ENCODE measurements around the gene MAP7D3. TPM values are rescaled to one million over a fixed set of nuclear protein-coding genes. Genes with fewer than 3 reads are reported as not detected.

The MAP7D3 gene
- total RNA-seq, 4 donors from 2014 or later = 10.5 to 26.1 (median 13.9) TPM

DNA sequence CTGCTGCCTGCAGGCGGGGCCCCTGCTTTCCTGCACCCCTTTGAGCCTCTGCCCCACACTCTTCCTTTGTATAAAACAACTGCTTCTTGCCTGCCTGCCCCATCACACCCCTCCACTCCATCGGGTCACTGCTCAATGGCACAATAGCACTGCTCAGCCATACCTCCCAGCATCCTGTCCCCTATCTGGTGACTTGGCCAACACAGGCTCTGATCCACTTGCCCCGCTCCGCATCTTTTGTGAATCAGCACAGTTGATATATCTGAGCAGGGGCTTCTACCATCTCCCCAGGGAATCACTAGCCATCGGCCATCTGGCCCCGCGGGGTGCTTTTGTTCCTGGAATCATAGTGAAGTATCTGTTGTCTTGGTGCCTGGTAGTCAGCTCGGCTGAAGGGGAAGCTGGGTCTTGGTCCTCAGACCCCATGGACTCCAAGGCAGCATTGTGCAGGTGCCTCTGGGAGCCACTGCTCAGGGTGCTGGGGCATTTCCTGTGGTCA is 45.3 kb downstream of the MAP7D3 start:
- Histone ChIP-seq H3K4me3 (peak overlapping the region in 2 of 4 donors; percentile 10 to 13), H3K36me3 (peaks cover 0 to 25% of the 10 kb centered on the region in 2 donors), H3K4me1 (peaks cover 7 to 55% of the 10 kb centered on the region in 2 donors), H3K9me3 (no peaks in the 10 kb centered on the region), H3K27ac (peak overlapping the region; percentile 84 to 92 (median 84)), H3K27me3 (no peaks in the 10 kb centered on the region)
- DNase-seq = no peak
- in situ Hi-C loops (cut with MboI; ENCODE audit: low sequenced_read_pairs in 4 of 4) = loop anchor here in 1 of 4 donors (5.0 kb wide), 1 partner anchor 34 kb away; no protein-coding TSS in a partner anchor
- intact Hi-C loops (cut with DNase I; ENCODE audit: low total_unique reads) = no loop called here
- no peak for TF ChIP-seq POLR2A (IDR thresholded peaks at IDR 0.05)
- TF ChIP-seq, protein P1, sequence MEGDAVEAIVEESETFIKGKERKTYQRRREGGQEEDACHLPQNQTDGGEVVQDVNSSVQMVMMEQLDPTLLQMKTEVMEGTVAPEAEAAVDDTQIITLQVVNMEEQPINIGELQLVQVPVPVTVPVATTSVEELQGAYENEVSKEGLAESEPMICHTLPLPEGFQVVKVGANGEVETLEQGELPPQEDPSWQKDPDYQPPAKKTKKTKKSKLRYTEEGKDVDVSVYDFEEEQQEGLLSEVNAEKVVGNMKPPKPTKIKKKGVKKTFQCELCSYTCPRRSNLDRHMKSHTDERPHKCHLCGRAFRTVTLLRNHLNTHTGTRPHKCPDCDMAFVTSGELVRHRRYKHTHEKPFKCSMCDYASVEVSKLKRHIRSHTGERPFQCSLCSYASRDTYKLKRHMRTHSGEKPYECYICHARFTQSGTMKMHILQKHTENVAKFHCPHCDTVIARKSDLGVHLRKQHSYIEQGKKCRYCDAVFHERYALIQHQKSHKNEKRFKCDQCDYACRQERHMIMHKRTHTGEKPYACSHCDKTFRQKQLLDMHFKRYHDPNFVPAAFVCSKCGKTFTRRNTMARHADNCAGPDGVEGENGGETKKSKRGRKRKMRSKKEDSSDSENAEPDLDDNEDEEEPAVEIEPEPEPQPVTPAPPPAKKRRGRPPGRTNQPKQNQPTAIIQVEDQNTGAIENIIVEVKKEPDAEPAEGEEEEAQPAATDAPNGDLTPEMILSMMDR (IDR thresholded peaks at IDR 0.05 in 4 of 5, conservative IDR thresholded peaks at IDR 0.05 in 1 of 5) = no peak
- ATAC-seq = no peak

DNA sequence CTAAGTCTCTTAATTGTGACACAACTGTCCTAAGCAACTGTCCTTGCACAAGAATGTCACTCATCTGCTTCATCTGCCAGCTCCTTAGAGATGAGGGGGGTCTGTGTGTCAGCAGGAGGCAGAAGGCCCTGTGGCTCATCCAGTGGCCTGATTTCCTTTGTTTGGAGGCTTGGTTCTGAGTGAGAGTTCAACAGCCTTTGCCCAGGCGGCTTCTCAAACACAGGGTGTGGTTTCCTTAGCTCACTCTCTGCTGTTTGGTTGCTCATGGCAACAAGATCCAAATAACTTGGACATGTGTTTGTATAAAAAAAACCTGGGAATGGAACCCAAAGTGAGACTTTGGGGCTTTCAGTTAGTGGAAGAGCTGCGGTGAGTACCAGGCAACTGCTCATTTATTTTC is 46.6 kb downstream of the MAP7D3 start:
- H3K27me3 ChIP-seq = no peaks in the 10 kb centered on the region
- H3K4me1 ChIP-seq = peaks cover 15 to 55% of the 10 kb centered on the region in 2 donors
- H3K27ac ChIP-seq = peak overlapping the region; percentile 84 to 92 (median 84)
- no peaks in the 10 kb centered on the region for H3K9me3 ChIP-seq
- intact Hi-C loops (cut with DNase I; ENCODE audit: low total_unique reads) = loop anchor here (5.0 kb wide), 1 partner anchor 147 kb away; no protein-coding TSS in a partner anchor
- H3K4me3 ChIP-seq = peak overlapping the region in 2 of 4 donors; percentile 13 to 18
- in situ Hi-C loops (cut with MboI; ENCODE audit: low sequenced_read_pairs in 4 of 4) = no loop called here
- peaks cover 0 to 25% of the 10 kb centered on the region in 2 donors for H3K36me3 ChIP-seq
- DNase-seq (peak in 1 of 2 donors; percentile 68), ATAC-seq (peak; percentile 20 to 50)
- TF ChIP-seq POLR2A (IDR thresholded peaks at IDR 0.05) = peak in 1 of 2 donors; percentile 10
- TF ChIP-seq, protein P1 (IDR thresholded peaks at IDR 0.05 in 4 of 5, conservative IDR thresholded peaks at IDR 0.05 in 1 of 5) = no peak

DNA sequence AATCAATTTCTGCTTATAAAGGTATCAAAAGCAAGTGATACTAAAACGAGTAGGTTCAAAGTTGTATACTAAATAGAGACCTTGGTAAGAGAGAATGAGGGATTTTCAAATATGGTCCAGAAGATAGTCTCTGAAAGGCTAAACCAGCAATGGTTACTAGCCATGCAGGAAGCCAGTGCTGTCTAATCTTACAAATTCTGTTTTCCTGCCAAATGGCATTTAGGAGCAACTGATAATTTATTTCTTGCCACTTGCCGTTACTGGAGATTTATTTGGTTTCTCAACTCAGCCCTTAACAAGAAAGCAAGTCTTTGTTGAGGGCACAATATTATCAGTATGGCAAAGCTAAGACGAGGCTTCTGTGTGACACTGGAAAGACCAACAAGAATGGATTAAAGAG is 47.2 kb downstream of the MAP7D3 start:
- H3K4me1 ChIP-seq = peaks cover 17 to 55% of the 10 kb centered on the region in 2 donors
- in situ Hi-C loops (cut with MboI; ENCODE audit: low sequenced_read_pairs in 4 of 4) (no loop called here), intact Hi-C loops (cut with DNase I; ENCODE audit: low total_unique reads) (loop anchor here (5.0 kb wide), 1 partner anchor 147 kb away; no protein-coding TSS in a partner anchor)
- no peaks in the 10 kb centered on the region for H3K27me3 ChIP-seq
- TF ChIP-seq, protein P1 (IDR thresholded peaks at IDR 0.05 in 4 of 5, conservative IDR thresholded peaks at IDR 0.05 in 1 of 5) = no peak
- no peak for TF ChIP-seq POLR2A (IDR thresholded peaks at IDR 0.05)
- ATAC-seq (no peak), DNase-seq (no peak)
- peaks cover 0 to 27% of the 10 kb centered on the region in 2 donors for H3K36me3 ChIP-seq
- H3K4me3 ChIP-seq = no peak overlapping the region
- H3K9me3 ChIP-seq = no peaks in the 10 kb centered on the region
- peak overlapping the region; percentile 84 to 92 (median 84) for H3K27ac ChIP-seq

DNA sequence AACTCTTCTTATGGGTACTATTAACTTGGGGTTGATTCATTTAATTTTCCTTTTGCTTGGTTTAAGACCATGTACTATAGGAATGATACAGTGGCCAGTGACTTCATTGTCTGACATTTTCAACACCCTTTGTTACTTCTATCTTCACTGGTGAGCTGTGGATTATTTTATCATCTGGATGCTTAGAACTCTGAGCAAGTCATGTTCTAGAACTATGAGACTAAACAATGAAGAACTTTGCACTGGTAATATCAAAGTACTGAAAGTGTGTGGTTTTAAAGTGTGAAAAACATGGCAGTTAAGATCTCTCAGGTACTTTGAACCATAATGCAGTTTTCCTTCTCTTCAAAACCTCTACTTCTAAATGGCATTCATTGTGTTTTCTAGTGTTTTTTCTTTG is 47.8 kb downstream of the MAP7D3 start:
- peak overlapping the region; percentile 84 to 92 (median 84) for H3K27ac ChIP-seq
- no peak for TF ChIP-seq POLR2A (IDR thresholded peaks at IDR 0.05)
- TF ChIP-seq, protein P1 (IDR thresholded peaks at IDR 0.05 in 4 of 5, conservative IDR thresholded peaks at IDR 0.05 in 1 of 5) = no peak
- peaks cover 0 to 32% of the 10 kb centered on the region in 2 donors for H3K36me3 ChIP-seq
- DNase-seq = no peak
- peaks cover 17 to 53% of the 10 kb centered on the region in 2 donors for H3K4me1 ChIP-seq
- H3K4me3 ChIP-seq = no peak overlapping the region
- no peak for ATAC-seq
- no peaks in the 10 kb centered on the region for H3K27me3 ChIP-seq
- intact Hi-C loops (cut with DNase I; ENCODE audit: low total_unique reads) = loop anchor here (5.0 kb wide), 1 partner anchor 146 kb away; no protein-coding TSS in a partner anchor
- no peaks in the 10 kb centered on the region for H3K9me3 ChIP-seq
- in situ Hi-C loops (cut with MboI; ENCODE audit: low sequenced_read_pairs in 4 of 4) = no loop called here

All from gastrocnemius medialis (tissue), 4 donors.